Endothelial cell of umbilical vein (primary cell): ENCODE measurements around the gene PPP6R1. TPM values are rescaled to one million over a fixed set of nuclear protein-coding genes. Genes with fewer than 3 reads are reported as not detected.

Experiments used
- BruUV-seq: library from RNA; stranded (reverse); fragments of 400-500 nt; replicated peaks from 2 replicates; lab custom pipeline; 2021; lab: Mats Ljungman, UMichigan
- CTCF ChIA-PET: fragments of 300-600, 350-600 bp; sonication (Branson Sonifier 250); formaldehyde crosslinking; loops from one replicate; lab custom pipeline; 2021; ENCODE audit warnings: antibody characterized with exemption, inconsistent platforms; lab: Charles Lee
- POLR2A ChIA-PET: fragments of 300-600, 350-600 bp; sonication (Branson Sonifier 250); formaldehyde crosslinking; loops from one replicate; lab custom pipeline; 2021; ENCODE audit warnings: antibody characterized with exemption, inconsistent platforms; lab: Charles Lee
- DNase-seq: peaks from one replicate; pipeline ENCODE4 v3.0.0-alpha.2; 2011; ENCODE audit warnings: low read depth, low spot score
- FAIRE-seq: peaks from 2 replicates; lab custom pipeline; 2011; peaks lifted over from hg19 to GRCh38; lab: Jason Lieb, UNC
- H2AFZ ChIP-seq: 2 replicates; pipeline ENCODE4 v1.6.0; 2012; ENCODE audit warnings: low read depth, low read length, control low read depth, inconsistent platforms
- H3K27ac ChIP-seq: 2 replicates; pipeline ENCODE4 v1.5.1; 2011; ENCODE audit warnings: low read depth, mild to moderate bottlenecking, control low read depth, low read length, moderate library complexity; ENCODE audit not compliant: insufficient read depth
- H3K27me3 ChIP-seq, 2 experiments: 2 replicates each; pipeline versions ENCODE4 v1.6.0 to v1.6.1; 2011; ENCODE audit warnings: low read length in 2 of 2, mixed read lengths in 1 of 2; ENCODE audit not compliant: control insufficient read depth in 2 of 2, insufficient read depth in 2 of 2
- H3K36me3 ChIP-seq, 2 experiments: 2 replicates in 1 of 2; 3 replicates in 1 of 2; pipeline ENCODE4 v1.5.1; 2011; ENCODE audit warnings: low read length in 2 of 2, mild to moderate bottlenecking in 1 of 2, moderate library complexity in 1 of 2; ENCODE audit not compliant: control insufficient read depth in 2 of 2, insufficient read depth in 2 of 2; ENCODE audit errors: extremely low read depth in 1 of 2
- H3K4me1 ChIP-seq: 3 replicates; pipeline ENCODE4 v1.5.1; 2011; ENCODE audit warnings: mild to moderate bottlenecking, low read length; ENCODE audit not compliant: control insufficient read depth, insufficient read depth; ENCODE audit errors: extremely low read depth
- H3K4me2 ChIP-seq: 2 replicates; pipeline ENCODE4 v1.6.1; 2011; ENCODE audit warnings: low read length, control low read depth, mixed read lengths; ENCODE audit not compliant: insufficient read depth
- H3K4me3 ChIP-seq, 3 experiments: fragments of 200-600 bp in 1 of 3; sonication (generic), shearing (Covaris generic) in 1 of 3; replicated peaks in 1 of 3; 2 replicates each; pipeline ENCODE4 v1.5.1; 2011 to 2016; ENCODE audit warnings: control low read depth in 3 of 3, low read length in 3 of 3, mild to moderate bottlenecking in 2 of 3, inconsistent platforms in 1 of 3, low read depth in 1 of 3, moderate library complexity in 1 of 3; ENCODE audit not compliant: insufficient read depth in 1 of 3
- H3K79me2 ChIP-seq: 2 replicates; pipeline ENCODE4 v1.6.0; 2012; ENCODE audit warnings: low read length, inconsistent platforms; ENCODE audit not compliant: control insufficient read depth, insufficient read depth
- H3K9ac ChIP-seq: replicated peaks from 2 replicates; pipeline ENCODE3; 2011; ENCODE audit warnings: low read length, control low read depth; ENCODE audit not compliant: insufficient read depth; ENCODE audit errors: extremely low read depth
- H3K9me1 ChIP-seq: replicated peaks from 3 replicates; pipeline ENCODE4 v1.6.0; 2011; ENCODE audit warnings: mild to moderate bottlenecking, low read length; ENCODE audit not compliant: control insufficient read depth, insufficient read depth; ENCODE audit errors: extremely low read depth
- H3K9me3 ChIP-seq: replicated peaks from 2 replicates; pipeline ENCODE4 v1.5.1; 2012; ENCODE audit warnings: low read length, inconsistent platforms; ENCODE audit not compliant: control insufficient read depth, insufficient read depth
- H4K20me1 ChIP-seq: replicated peaks from 2 replicates; pipeline ENCODE3; 2011; ENCODE audit warnings: mild to moderate bottlenecking, low read length; ENCODE audit not compliant: control insufficient read depth, insufficient read depth; ENCODE audit errors: extremely low read depth
- CTCF ChIP-seq, 2 donors: IDR thresholded peaks; 1 replicate in 1 of 2; 2 replicates in 1 of 2; pipeline ENCODE4 v1.5.1; 2011; ENCODE audit warnings: low read length in 2 of 2, mild to moderate bottlenecking in 2 of 2, moderate library complexity in 2 of 2, control low read depth in 1 of 2, inconsistent platforms in 1 of 2, low read depth in 1 of 2; ENCODE audit not compliant: insufficient read depth in 1 of 2; ENCODE audit errors: extremely low read depth in 1 of 2
- EZH2 ChIP-seq: IDR thresholded peaks from 2 replicates; pipeline ENCODE4 v1.6.1; 2012; ENCODE audit warnings: borderline replicate concordance, low read depth, mild to moderate bottlenecking, moderate library complexity, low read length, inconsistent platforms; ENCODE audit not compliant: severe bottlenecking
- FOS ChIP-seq: IDR thresholded peaks from 2 replicates; pipeline ENCODE4 v1.6.1; 2011; ENCODE audit warnings: mild to moderate bottlenecking, low read length, moderate library complexity, borderline replicate concordance; ENCODE audit not compliant: insufficient read depth
- GATA2 ChIP-seq: IDR thresholded peaks from 2 replicates; pipeline ENCODE4 v1.7.0; 2011; ENCODE audit warnings: low read depth, mild to moderate bottlenecking, moderate library complexity, mixed read lengths, low read length; ENCODE audit not compliant: insufficient read length, insufficient read depth
- JUN ChIP-seq: IDR thresholded peaks from 2 replicates; pipeline ENCODE4 v1.6.1; 2011; ENCODE audit warnings: borderline replicate concordance, low read depth; ENCODE audit not compliant: insufficient read length, insufficient read depth
- MAX ChIP-seq: IDR thresholded peaks from 2 replicates; pipeline ENCODE4 v1.6.1; 2011; ENCODE audit not compliant: insufficient read depth, insufficient read length
- MYC ChIP-seq: IDR thresholded peaks from one replicate; pipeline ENCODE4 v1.6.1; 2011; ENCODE audit warnings: mild to moderate bottlenecking, low read depth, low read length
- POLR2A ChIP-seq: IDR thresholded peaks from 2 replicates; pipeline ENCODE4 v1.6.1; 2012; ENCODE audit warnings: low read depth, mild to moderate bottlenecking, control low read depth, low read length
- POLR2AphosphoS5 ChIP-seq: IDR thresholded peaks from 2 replicates; pipeline ENCODE4 v1.6.1; 2012; ENCODE audit warnings: low read depth, mild to moderate bottlenecking, control low read depth, low read length, moderate library complexity; ENCODE audit not compliant: insufficient read depth
- dilution Hi-C: fragments of 300-500 bp; cut with MboI; formaldehyde crosslinking; loops from one replicate; pipeline ENCODE4 v1.15.0; 2019; ENCODE audit warnings: low sequenced_read_pairs; ENCODE audit not compliant: extremely low pct_ligation_motif_present
- intact Hi-C: fragments of 100-400 bp; cut with micrococcal nuclease; formaldehyde crosslinking; loops from one replicate; pipeline ENCODE4 v1.10.0; 2022
- polyA plus RNA-seq, 4 experiments: library from polyadenylated mRNA; depleted of rRNA in 3 of 4; stranded (reverse) in 3 of 4; unstranded in 1 of 4; fragments of >200 nt; gene quantifications; 2 replicates each; pipeline versions ENCODE4 v1.2.1 to v1.2.3, GENCODE V29; 2011 to 2012; ENCODE audit warnings: missing spikeins in 1 of 4
- total RNA-seq: library from RNA; stranded (reverse); gene quantifications from 2 replicates; pipeline ENCODE4 v1.2.3, GENCODE V29; 2021

PPP6R1 gene
- total and polyA plus RNA-seq, 2 donors (not counting 3 experiments of a cell fraction or from before 2014, with no cell fraction given), result 35.7 to 71.8 TPM

GRCh38 chr19:55278391-55279135, 19.7 kb upstream of the PPP6R1 start:
- FAIRE-seq, result no peak
- Histone ChIP-seq H3K27ac (no peak overlapping the region), H4K20me1 (no peaks in the 10 kb centered on the region), H3K27me3 (peaks cover 4 to 5% of the 10 kb centered on the region in 2 experiments), H3K79me2 (no peaks in the 10 kb centered on the region), H3K36me3 (peaks cover 0 to 6% of the 10 kb centered on the region in 2 experiments), H3K4me3 (no peak overlapping the region), H3K4me2 (peak overlapping the region; percentile 25), H3K9me3 (no peaks in the 10 kb centered on the region), H2AFZ (no peak overlapping the region), H3K4me1 (peaks cover 3% of the 10 kb centered on the region), H3K9ac (no peak overlapping the region), H3K9me1 (no peaks in the 10 kb centered on the region)
- intact Hi-C loops, result no loop called here
- dilution Hi-C loops, result no loop called here
- CTCF ChIA-PET, result interaction anchor here (1.3 to 1.6 kb wide), 2 partner anchors 13 to 23 kb away, joined by 4 read pairs; no protein-coding TSS in a partner anchor
- POLR2A ChIA-PET, result interaction anchor here (2.0 kb wide), 1 partner anchor 19 kb away, joined by 8 read pairs; the partner anchor contains the start of gene PPP6R1
- TF ChIP-seq MYC, result no peak
- no peak for TF ChIP-seq EZH2
- TF ChIP-seq GATA2, result no peak
- TF ChIP-seq CTCF (IDR thresholded peaks at IDR 0.05; ENCODE audit: extremely low read depth in 1 of 2, insufficient read depth in 1 of 2, low read depth in 1 of 2, low read length in 2 of 2), result no peak
- TF ChIP-seq POLR2A, result no peak
- TF ChIP-seq FOS, result no peak
- no peak for TF ChIP-seq MAX
- TF ChIP-seq JUN, result no peak
- TF ChIP-seq POLR2AphosphoS5, result no peak
- BruUV-seq, result no TSS peak
- no peak for DNase-seq
